Endothelial cell of umbilical vein (primary cell): ENCODE data around the gene RAMP2. TPM values are rescaled to one million over a fixed set of nuclear protein-coding genes. Genes with fewer than 3 reads are reported as not detected.
A peak's percentile ranks its signal among the peaks of the same experiment; 100 is the strongest.

Experiments
- BruUV-seq: library from RNA; stranded (reverse); fragments of 400-500 nt; replicated peaks from 2 replicates; lab custom pipeline; 2021; lab: Mats Ljungman, UMichigan
- CTCF ChIA-PET: fragments of 300-600, 350-600 bp; sonication (Branson Sonifier 250); formaldehyde crosslinking; loops from one replicate; lab custom pipeline; 2021; ENCODE audit warnings: antibody characterized with exemption, inconsistent platforms; lab: Charles Lee
- POLR2A ChIA-PET: fragments of 300-600, 350-600 bp; sonication (Branson Sonifier 250); formaldehyde crosslinking; loops from one replicate; lab custom pipeline; 2021; ENCODE audit warnings: antibody characterized with exemption, inconsistent platforms; lab: Charles Lee
- DNase-seq: peaks from one replicate; pipeline ENCODE4 v3.0.0-alpha.2; 2011; ENCODE audit warnings: low read depth, low spot score
- FAIRE-seq: peaks from 2 replicates; lab custom pipeline; 2011; peaks lifted over from hg19 to GRCh38; lab: Jason Lieb, UNC
- H2AFZ ChIP-seq: 2 replicates; pipeline ENCODE4 v1.6.0; 2012; ENCODE audit warnings: low read depth, low read length, control low read depth, inconsistent platforms
- H3K27ac ChIP-seq: 2 replicates; pipeline ENCODE4 v1.5.1; 2011; ENCODE audit warnings: low read depth, mild to moderate bottlenecking, control low read depth, low read length, moderate library complexity; ENCODE audit not compliant: insufficient read depth
- H3K27me3 ChIP-seq, 2 experiments: 2 replicates each; pipeline versions ENCODE4 v1.6.0 to v1.6.1; 2011; ENCODE audit warnings: low read length in 2 of 2, mixed read lengths in 1 of 2; ENCODE audit not compliant: control insufficient read depth in 2 of 2, insufficient read depth in 2 of 2
- H3K36me3 ChIP-seq, 2 experiments: 2 replicates in 1 of 2; 3 replicates in 1 of 2; pipeline ENCODE4 v1.5.1; 2011; ENCODE audit warnings: low read length in 2 of 2, mild to moderate bottlenecking in 1 of 2, moderate library complexity in 1 of 2; ENCODE audit not compliant: control insufficient read depth in 2 of 2, insufficient read depth in 2 of 2; ENCODE audit errors: extremely low read depth in 1 of 2
- H3K4me1 ChIP-seq: 3 replicates; pipeline ENCODE4 v1.5.1; 2011; ENCODE audit warnings: mild to moderate bottlenecking, low read length; ENCODE audit not compliant: control insufficient read depth, insufficient read depth; ENCODE audit errors: extremely low read depth
- H3K4me2 ChIP-seq: 2 replicates; pipeline ENCODE4 v1.6.1; 2011; ENCODE audit warnings: low read length, control low read depth, mixed read lengths; ENCODE audit not compliant: insufficient read depth
- H3K4me3 ChIP-seq, 3 experiments: fragments of 200-600 bp in 1 of 3; sonication (generic), shearing (Covaris generic) in 1 of 3; replicated peaks in 1 of 3; 2 replicates each; pipeline ENCODE4 v1.5.1; 2011 to 2016; ENCODE audit warnings: control low read depth in 3 of 3, low read length in 3 of 3, mild to moderate bottlenecking in 2 of 3, inconsistent platforms in 1 of 3, low read depth in 1 of 3, moderate library complexity in 1 of 3; ENCODE audit not compliant: insufficient read depth in 1 of 3
- H3K79me2 ChIP-seq: 2 replicates; pipeline ENCODE4 v1.6.0; 2012; ENCODE audit warnings: low read length, inconsistent platforms; ENCODE audit not compliant: control insufficient read depth, insufficient read depth
- H3K9ac ChIP-seq: replicated peaks from 2 replicates; pipeline ENCODE3; 2011; ENCODE audit warnings: low read length, control low read depth; ENCODE audit not compliant: insufficient read depth; ENCODE audit errors: extremely low read depth
- H3K9me1 ChIP-seq: replicated peaks from 3 replicates; pipeline ENCODE4 v1.6.0; 2011; ENCODE audit warnings: mild to moderate bottlenecking, low read length; ENCODE audit not compliant: control insufficient read depth, insufficient read depth; ENCODE audit errors: extremely low read depth
- H3K9me3 ChIP-seq: replicated peaks from 2 replicates; pipeline ENCODE4 v1.5.1; 2012; ENCODE audit warnings: low read length, inconsistent platforms; ENCODE audit not compliant: control insufficient read depth, insufficient read depth
- H4K20me1 ChIP-seq: replicated peaks from 2 replicates; pipeline ENCODE3; 2011; ENCODE audit warnings: mild to moderate bottlenecking, low read length; ENCODE audit not compliant: control insufficient read depth, insufficient read depth; ENCODE audit errors: extremely low read depth
- CTCF ChIP-seq, 2 donors: IDR thresholded peaks; 1 replicate in 1 of 2; 2 replicates in 1 of 2; pipeline ENCODE4 v1.5.1; 2011; ENCODE audit warnings: low read length in 2 of 2, mild to moderate bottlenecking in 2 of 2, moderate library complexity in 2 of 2, control low read depth in 1 of 2, inconsistent platforms in 1 of 2, low read depth in 1 of 2; ENCODE audit not compliant: insufficient read depth in 1 of 2; ENCODE audit errors: extremely low read depth in 1 of 2
- FOS ChIP-seq: IDR thresholded peaks from 2 replicates; pipeline ENCODE4 v1.6.1; 2011; ENCODE audit warnings: mild to moderate bottlenecking, low read length, moderate library complexity, borderline replicate concordance; ENCODE audit not compliant: insufficient read depth
- GATA2 ChIP-seq: IDR thresholded peaks from 2 replicates; pipeline ENCODE4 v1.7.0; 2011; ENCODE audit warnings: low read depth, mild to moderate bottlenecking, moderate library complexity, mixed read lengths, low read length; ENCODE audit not compliant: insufficient read length, insufficient read depth
- JUN ChIP-seq: IDR thresholded peaks from 2 replicates; pipeline ENCODE4 v1.6.1; 2011; ENCODE audit warnings: borderline replicate concordance, low read depth; ENCODE audit not compliant: insufficient read length, insufficient read depth
- MAX ChIP-seq: IDR thresholded peaks from 2 replicates; pipeline ENCODE4 v1.6.1; 2011; ENCODE audit not compliant: insufficient read depth, insufficient read length
- POLR2AphosphoS5 ChIP-seq: IDR thresholded peaks from 2 replicates; pipeline ENCODE4 v1.6.1; 2012; ENCODE audit warnings: low read depth, mild to moderate bottlenecking, control low read depth, low read length, moderate library complexity; ENCODE audit not compliant: insufficient read depth
- dilution Hi-C: fragments of 300-500 bp; cut with MboI; formaldehyde crosslinking; loops from one replicate; pipeline ENCODE4 v1.15.0; 2019; ENCODE audit warnings: low sequenced_read_pairs; ENCODE audit not compliant: extremely low pct_ligation_motif_present
- intact Hi-C: fragments of 100-400 bp; cut with micrococcal nuclease; formaldehyde crosslinking; loops from one replicate; pipeline ENCODE4 v1.10.0; 2022
- polyA plus RNA-seq, 4 experiments: library from polyadenylated mRNA; depleted of rRNA in 3 of 4; stranded (reverse) in 3 of 4; unstranded in 1 of 4; fragments of >200 nt; gene quantifications; 2 replicates each; pipeline versions ENCODE4 v1.2.1 to v1.2.3, GENCODE V29; 2011 to 2012; ENCODE audit warnings: missing spikeins in 1 of 4
- total RNA-seq: library from RNA; stranded (reverse); gene quantifications from 2 replicates; pipeline ENCODE4 v1.2.3, GENCODE V29; 2021

RAMP2 gene
- total and polyA plus RNA-seq, 2 donors (not counting 3 experiments of a cell fraction or from before 2014, with no cell fraction given): 106 to 192 TPM

GRCh38 chr17:42774066-42774745, 13.2 kb downstream of the RAMP2 start:
- TF ChIP-seq FOS (peak; percentile 74), POLR2AphosphoS5 (no peak), JUN (peak; percentile 25), MAX (no peak), GATA2 (no peak), CTCF (IDR thresholded peaks at IDR 0.05; ENCODE audit: extremely low read depth in 1 of 2, insufficient read depth in 1 of 2, low read depth in 1 of 2, low read length in 2 of 2) (no peak)
- peak overlapping the region; percentile 67 for H3K9ac ChIP-seq
- H3K9me1 ChIP-seq: no peaks in the 10 kb centered on the region
- intact Hi-C loops: loop anchor here (1.0 to 2.0 kb wide), 2 partner anchors 24 to 53 kb away; partner anchors contain the start of genes CNTD1 and COA3
- H3K4me1 ChIP-seq: peaks cover 26% of the 10 kb centered on the region
- CTCF ChIA-PET: interaction anchor here (0.8 to 4.8 kb wide), 11 partner anchors 8 to 196 kb away, joined by 3 to 53 read pairs (median 5); partner anchors contain the start of genes BECN1, CNTD1, COA3 and PSMC3IP
- peak overlapping the region; percentile 25 for H3K4me2 ChIP-seq
- H3K9me3 ChIP-seq: no peaks in the 10 kb centered on the region
- peak overlapping the region; percentile 15 to 71 (median 68) for H3K4me3 ChIP-seq
- dilution Hi-C loops: no loop called here
- peaks cover 0 to 7% of the 10 kb centered on the region in 2 experiments for H3K36me3 ChIP-seq
- H3K27me3 ChIP-seq: no peaks in the 10 kb centered on the region
- POLR2A ChIA-PET: interaction anchor here (1.4 to 1.5 kb wide), 2 partner anchors 11 kb away, joined by 4 to 6 read pairs; no protein-coding TSS in a partner anchor
- H3K79me2 ChIP-seq: no peaks in the 10 kb centered on the region
- DNase-seq (no peak), FAIRE-seq (peak; percentile 80)
- no peak overlapping the region for H2AFZ ChIP-seq
- BruUV-seq: no TSS peak
- peak overlapping the region; percentile 73 for H3K27ac ChIP-seq
- no peaks in the 10 kb centered on the region for H4K20me1 ChIP-seq
